ENCODE measurements around the gene SAMD11.

SAMD11 gene

GRCh38 chr1:925561-926421 lies 2.1 kb downstream of the SAMD11 start:
- peaks cover 65 to 98% (median 81%) of the 10 kb centered on the region in 11 experiments for H3K27me3 ChIP-seq
- H3K9me3 ChIP-seq (replicated peaks in 1 of 11), result no peaks in the 10 kb centered on the region
- H3K4me3 ChIP-seq, result peak overlapping the region; percentile 61 to 78 (median 66)
- peak overlapping the region; percentile 96 to 100 (median 99) for H3K4me2 ChIP-seq
- peak overlapping the region in 9 of 11 experiments; percentile 47 to 76 (median 67); a peak in 14 of 22 replicates for H3K9ac ChIP-seq
- H3K27ac ChIP-seq, result no peak overlapping the region
- TF ChIP-seq Cebpa-rat (IDR thresholded peaks at IDR 0.05), result no peak
- no peaks in the 10 kb centered on the region for H3K36me3 ChIP-seq
- H3K4me1 ChIP-seq, result peaks cover 39 to 82% (median 65%) of the 10 kb centered on the region in 10 experiments
- peaks cover 5 to 99% (median 61%) of the 10 kb centered on the region in 11 experiments; a peak in 20 of 22 replicates for H4K20me1 ChIP-seq

- no peak overlapping the region for H3K4me3 ChIP-seq
- peaks cover 61 to 96% (median 72%) of the 10 kb centered on the region in 11 experiments for H3K27me3 ChIP-seq
- H3K36me3 ChIP-seq, result no peaks in the 10 kb centered on the region
Observed at GRCh38 chr1:927234-927633, 3.5 kb downstream of the SAMD11 start.

GRCh38 chr1:927748-928147 lies 4.0 kb downstream of the SAMD11 start:
- Histone ChIP-seq H3K4me2 (no peak overlapping the region), H3K4me1 (peaks cover 23 to 81% (median 64%) of the 10 kb centered on the region in 10 experiments), H3K27ac (no peak overlapping the region), H3K4me3 (no peak overlapping the region), H4K20me1 (peaks cover 5 to 99% (median 61%) of the 10 kb centered on the region in 11 experiments; a peak in 20 of 22 replicates), H3K9me3 (replicated peaks in 1 of 11) (no peaks in the 10 kb centered on the region), H3K36me3 (no peaks in the 10 kb centered on the region), H3K27me3 (peaks cover 58 to 96% (median 72%) of the 10 kb centered on the region in 11 experiments), H3K9ac (no peak overlapping the region)
- TF ChIP-seq Cebpa-rat (IDR thresholded peaks at IDR 0.05), result no peak

More at GRCh38 chr1:927234-927633, 3.5 kb downstream of the SAMD11 start:
- Histone ChIP-seq H4K20me1 (peaks cover 5 to 99% (median 58%) of the 10 kb centered on the region in 11 experiments; a peak in 20 of 22 replicates), H3K4me1 (peaks cover 27 to 81% (median 64%) of the 10 kb centered on the region in 10 experiments), H3K9ac (no peak overlapping the region), H3K4me2 (peak overlapping the region in 4 of 11 experiments; percentile 9 to 99 (median 57); a peak in 3 of 22 replicates), H3K27ac (no peak overlapping the region), H3K9me3 (replicated peaks in 1 of 11) (no peaks in the 10 kb centered on the region)
- TF ChIP-seq Cebpa-rat (IDR thresholded peaks at IDR 0.05), result no peak

GRCh38 chr1:928825-929661 lies 5.3 kb downstream of the SAMD11 start:
- Histone ChIP-seq H3K9me3 (replicated peaks in 1 of 11) (no peaks in the 10 kb centered on the region), H3K9ac (no peak overlapping the region), H3K36me3 (no peaks in the 10 kb centered on the region), H3K4me2 (peak overlapping the region in 5 of 11 experiments; percentile 0 to 28 (median 15); a peak in 5 of 22 replicates), H3K4me1 (peaks cover 15 to 78% (median 59%) of the 10 kb centered on the region in 10 experiments; a peak in 19 of 20 replicates), H3K27ac (no peak overlapping the region), H3K27me3 (peaks cover 56 to 94% (median 71%) of the 10 kb centered on the region in 11 experiments), H3K4me3 (no peak overlapping the region), H4K20me1 (peaks cover 0 to 96% (median 60%) of the 10 kb centered on the region in 11 experiments; a peak in 19 of 22 replicates)
- no peak for TF ChIP-seq Cebpa-rat (IDR thresholded peaks at IDR 0.05)

- Histone ChIP-seq H3K36me3 (no peaks in the 10 kb centered on the region), H3K4me2 (peak overlapping the region in 8 of 11 experiments; percentile 22 to 88 (median 65); a peak in 14 of 22 replicates), H3K9me3 (replicated peaks in 1 of 11) (no peaks in the 10 kb centered on the region), H3K4me3 (no peak overlapping the region), H3K9ac (no peak overlapping the region), H3K27me3 (peaks cover 49 to 88% (median 64%) of the 10 kb centered on the region in 11 experiments), H3K27ac (no peak overlapping the region), H3K4me1 (peaks cover 12 to 70% (median 50%) of the 10 kb centered on the region in 10 experiments; a peak in 19 of 20 replicates), H4K20me1 (peaks cover 0 to 89% (median 53%) of the 10 kb centered on the region in 11 experiments; a peak in 19 of 22 replicates)
- no peak for TF ChIP-seq Cebpa-rat (IDR thresholded peaks at IDR 0.05)
Observed at GRCh38 chr1:929712-930632, 6.2 kb downstream of the SAMD11 start.

GRCh38 chr1:930633-931138 lies 7.0 kb downstream of the SAMD11 start:
- TF ChIP-seq Cebpa-rat (IDR thresholded peaks at IDR 0.05), result no peak
- Histone ChIP-seq H3K9ac (no peak overlapping the region), H3K4me3 (no peak overlapping the region), H3K27ac (no peak overlapping the region), H3K4me2 (peak overlapping the region in 8 of 11 experiments; percentile 22 to 88 (median 65); a peak in 13 of 22 replicates), H3K4me1 (peaks cover 5 to 70% (median 50%) of the 10 kb centered on the region in 10 experiments; a peak in 19 of 20 replicates), H3K27me3 (peaks cover 49 to 88% (median 64%) of the 10 kb centered on the region in 11 experiments), H3K36me3 (no peaks in the 10 kb centered on the region), H3K9me3 (replicated peaks in 1 of 11) (no peaks in the 10 kb centered on the region), H4K20me1 (peaks cover 0 to 89% (median 52%) of the 10 kb centered on the region in 11 experiments; a peak in 19 of 22 replicates)

GRCh38 chr1:931380-932172 lies 7.9 kb downstream of the SAMD11 start:
- H3K27ac ChIP-seq, result no peak overlapping the region
- H3K4me1 ChIP-seq, result peaks cover 4 to 70% (median 50%) of the 10 kb centered on the region in 10 experiments; a peak in 18 of 20 replicates
- peak overlapping the region in 4 of 11 experiments; percentile 2 to 42 (median 18); a peak in 2 of 22 replicates for H3K9ac ChIP-seq
- 0 out of 20 replicates have a peak overlapping the region, but pooled peaks of 1 of the 10 experiments have one; percentile 2 for H3K4me3 ChIP-seq
- H3K9me3 ChIP-seq (replicated peaks in 1 of 11), result no peaks in the 10 kb centered on the region
- H3K36me3 ChIP-seq, result no peaks in the 10 kb centered on the region
- peak overlapping the region; percentile 29 to 96 (median 81); a peak in 21 of 22 replicates for H3K4me2 ChIP-seq
- H3K27me3 ChIP-seq, result peaks cover 49 to 88% (median 64%) of the 10 kb centered on the region in 11 experiments
- peaks cover 0 to 89% (median 51%) of the 10 kb centered on the region in 11 experiments; a peak in 19 of 22 replicates for H4K20me1 ChIP-seq
- no peak for TF ChIP-seq Cebpa-rat (IDR thresholded peaks at IDR 0.05)
